MM.1S (cell line): Measurements from ENCODE around the gene C3.

Experiments
- CTCF ChIP-seq: fragments of 300-600 bp; sonication (generic); IDR thresholded peaks from 2 replicates; pipeline ENCODE4 v1.5.1; 2016; ENCODE audit warnings: antibody characterized with exemption, low read length, mixed read lengths
- EZH2 ChIP-seq: fragments of 300-600 bp; sonication (generic); optimal IDR thresholded peaks from 2 replicates; pipeline ENCODE3; 2017; ENCODE audit warnings: low read depth, mild to moderate bottlenecking, antibody characterized with exemption, low read length, mixed read lengths

- TF ChIP-seq CTCF (peak; percentile 85), EZH2 (no peak)
These were observed 17.7 kb upstream of the C3 start for GRCh38 chr19:6737873-6738786.
